ENCODE measurements around the gene PDIA5. TPM values are rescaled to one million over a fixed set of nuclear protein-coding genes. Genes with fewer than 3 reads are reported as not detected.

The PDIA5 gene
- total RNA-seq, 4 donors from 2014 or later = 4.6 to 17.1 (median 5.3) TPM

- no peak for TF ChIP-seq CTCF (IDR thresholded peaks at IDR 0.05)
- no peak for TF ChIP-seq POLR2A (IDR thresholded peaks at IDR 0.05)
- intact Hi-C loops (cut with DNase I; ENCODE audit: low total_unique reads) = no loop called here
- no peak for DNase-seq (ENCODE audit: low spot score in 2 of 2)
- 89 to 91% methylated on average over 7 of the region's 7 CpGs for WGBS, 2 donors
- no peak overlapping the region for H3K4me3 ChIP-seq (ENCODE audit: low read depth, poor library complexity, severe bottlenecking)
Measured at GRCh38 chr3:123129532-123129931, 62.7 kb downstream of the PDIA5 start.

- DNase-seq (ENCODE audit: low spot score in 2 of 2) = no peak
- no peak overlapping the region for H3K4me3 ChIP-seq (ENCODE audit: low read depth, poor library complexity, severe bottlenecking)
- TF ChIP-seq CTCF (IDR thresholded peaks at IDR 0.05) = no peak
- TF ChIP-seq POLR2A (IDR thresholded peaks at IDR 0.05) = no peak
- 95 to 96% methylated on average over 10 to 12 of the region's 12 CpGs for whole genome bisulfite sequencing, 2 donors
- intact Hi-C loops (cut with DNase I; ENCODE audit: low total_unique reads) = no loop called here
Measured at GRCh38 chr3:123130079-123130750, 63.4 kb downstream of the PDIA5 start.

GRCh38 chr3:123134671-123135070, 67.8 kb downstream of the PDIA5 start:
- 90 to 91% methylated on average over 10 of the region's 10 CpGs for WGBS, 2 donors
- no peak for TF ChIP-seq CTCF (IDR thresholded peaks at IDR 0.05)
- TF ChIP-seq POLR2A (IDR thresholded peaks at IDR 0.05) = no peak
- intact Hi-C loops (cut with DNase I; ENCODE audit: low total_unique reads) = no loop called here
- no peak for DNase-seq (ENCODE audit: low spot score in 2 of 2)
- H3K4me3 ChIP-seq (ENCODE audit: low read depth, poor library complexity, severe bottlenecking) = no peak overlapping the region

GRCh38 chr3:123137001-123137400, 70.2 kb downstream of the PDIA5 start:
- 91% methylated on average over 2 of the region's 2 CpGs for WGBS, 2 donors
- intact Hi-C loops (cut with DNase I; ENCODE audit: low total_unique reads) = no loop called here
- no peak for TF ChIP-seq CTCF (IDR thresholded peaks at IDR 0.05)
- no peak for TF ChIP-seq POLR2A (IDR thresholded peaks at IDR 0.05)
- DNase-seq (ENCODE audit: low spot score in 2 of 2) = no peak
- no peak overlapping the region for H3K4me3 ChIP-seq (ENCODE audit: low read depth, poor library complexity, severe bottlenecking)

GRCh38 chr3:123138839-123139444, 72.1 kb downstream of the PDIA5 start:
- TF ChIP-seq POLR2A (IDR thresholded peaks at IDR 0.05) (no peak), CTCF (IDR thresholded peaks at IDR 0.05) (no peak)
- 68 to 85% methylated on average over 8 of the region's 8 CpGs for WGBS, 2 donors
- no peak for DNase-seq (ENCODE audit: low spot score in 2 of 2)
- intact Hi-C loops (cut with DNase I; ENCODE audit: low total_unique reads) = no loop called here
- no peak overlapping the region for H3K4me3 ChIP-seq (ENCODE audit: low read depth, poor library complexity, severe bottlenecking)
